NCI-H187 (cell line): Measurements from ENCODE around the gene PPIC.

Experiments
- DNase-seq, 2 experiments: peaks; one replicate each; lab custom pipeline; 2025; lab: John Stamatoyannopoulos, UW

The PPIC gene

GRCh38 chr5:123036391-123037103 lies at the start of gene PPIC:
TSS of gene PPIC (minus strand) at chr5:123036725. CDS start at chr5:123036625, 100 bp downstream.
- no peak for DNase-seq

- DNase-seq, result no peak
Measured at GRCh38 chr5:123085638-123086286, 49.2 kb upstream of the PPIC start.

DNA sequence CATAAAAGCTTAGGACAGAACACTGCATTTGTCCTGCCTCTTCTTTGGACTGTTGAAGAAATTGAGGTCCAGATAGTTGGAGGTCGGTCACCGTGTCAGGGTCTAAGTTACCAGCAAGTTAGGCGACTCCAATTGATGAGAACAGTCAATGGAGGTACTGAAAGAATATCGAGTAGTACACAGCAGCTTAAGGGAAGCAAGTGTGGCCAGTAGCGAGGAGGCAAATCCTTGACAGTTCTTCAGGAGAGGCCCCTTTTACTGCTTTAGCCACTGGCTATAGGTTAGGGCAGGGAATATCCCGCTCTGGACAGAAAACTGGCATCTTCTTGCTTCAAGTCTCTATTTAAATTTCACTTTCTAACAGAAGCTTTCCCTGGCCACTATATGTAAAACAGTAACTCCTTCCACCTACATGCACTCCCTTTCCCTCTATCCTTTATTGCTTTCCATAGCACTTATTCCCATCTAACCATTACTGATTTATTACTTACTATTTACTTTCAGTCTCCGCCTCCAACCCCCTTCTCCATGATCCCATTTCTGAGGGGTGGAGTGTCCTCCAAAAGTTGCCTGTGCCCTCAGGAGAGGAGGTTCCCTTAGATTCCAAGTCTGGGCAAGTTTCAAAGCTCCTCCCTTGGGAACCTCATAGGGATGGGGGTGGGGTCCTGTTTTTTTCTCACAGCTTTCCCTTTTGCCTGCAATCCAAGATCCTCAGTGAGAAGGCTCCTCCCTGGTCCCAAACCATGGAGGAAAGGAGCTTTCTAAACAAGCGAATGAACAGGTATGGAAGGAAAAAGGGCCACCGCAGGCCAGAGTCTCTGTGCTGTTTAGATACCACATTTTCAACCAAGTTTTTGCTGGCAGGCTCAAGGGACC lies 48.4 kb upstream of the PPIC start:
- no peak for DNase-seq

DNA sequence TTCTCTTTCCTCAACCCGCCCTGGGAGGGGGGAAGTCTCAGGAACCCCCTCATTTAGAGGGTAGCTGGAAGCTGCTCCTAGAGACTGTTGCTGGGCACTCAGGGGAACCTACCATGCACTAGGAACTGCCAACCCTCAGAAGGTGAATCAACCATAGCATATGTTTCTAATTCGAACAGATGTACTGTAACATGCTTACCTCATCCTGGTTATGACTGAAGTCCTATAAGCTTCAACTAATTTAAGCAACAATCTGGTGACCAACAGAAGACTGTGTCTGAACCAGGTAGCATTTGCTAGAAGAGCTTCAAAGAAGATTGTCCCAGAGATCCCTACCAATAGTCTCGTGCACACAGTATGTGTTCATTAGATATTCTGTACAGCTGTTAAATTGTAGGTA lies 46.8 kb upstream of the PPIC start:
- no peak for DNase-seq

DNA sequence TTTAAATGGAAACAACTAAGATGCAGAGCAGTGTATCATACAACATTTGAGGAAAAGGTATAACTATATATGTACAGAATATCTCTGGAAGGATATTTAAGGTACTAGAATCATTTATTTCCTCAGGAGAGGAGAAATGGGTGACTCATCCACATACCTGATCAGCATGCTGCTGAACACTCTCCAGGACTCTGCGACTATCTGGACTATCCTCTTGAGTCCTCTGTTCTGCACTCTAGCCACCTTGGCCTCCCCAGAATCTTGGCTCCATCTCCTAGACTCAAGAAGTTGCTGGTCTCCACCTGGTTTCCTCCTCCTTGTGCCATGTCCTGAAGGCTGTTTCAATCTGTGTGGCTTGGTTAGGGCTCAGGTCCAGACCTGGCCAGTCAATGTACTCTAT lies 43.7 kb upstream of the PPIC start:
- DNase-seq, result no peak

- DNase-seq, result no peak
Measured at GRCh38 chr5:123075521-123076163, 39.1 kb upstream of the PPIC start.

DNA sequence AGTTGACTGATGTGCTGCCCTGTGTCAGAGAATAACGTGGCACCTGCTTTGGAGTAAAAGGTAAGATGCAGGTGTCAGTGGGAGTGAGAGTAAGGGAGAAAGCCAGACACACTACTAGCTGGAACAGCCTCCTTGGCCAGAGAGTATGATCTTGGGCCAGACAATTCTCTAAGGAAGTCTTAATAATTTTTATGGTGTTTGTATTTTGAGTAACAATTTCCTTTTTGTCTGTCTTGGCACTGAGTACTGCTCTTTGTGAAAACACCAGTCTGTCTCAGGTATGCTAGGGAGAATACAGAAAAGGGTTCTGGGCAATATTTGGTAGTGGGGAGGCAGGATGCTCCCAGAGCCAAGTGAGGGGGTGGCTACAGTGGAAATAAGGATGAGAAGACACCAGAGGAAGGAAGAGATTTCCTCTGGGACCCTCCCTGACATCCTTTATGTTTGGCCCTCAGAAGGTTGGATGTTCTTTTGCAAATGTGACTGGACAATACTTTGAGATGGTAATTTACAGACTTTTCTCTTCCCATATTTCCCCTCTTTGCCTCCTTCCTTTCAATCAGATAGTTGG lies 31.9 kb upstream of the PPIC start:
- DNase-seq, result no peak

GRCh38 chr5:123066016-123066415 lies 29.5 kb upstream of the PPIC start:
- no peak for DNase-seq

DNA sequence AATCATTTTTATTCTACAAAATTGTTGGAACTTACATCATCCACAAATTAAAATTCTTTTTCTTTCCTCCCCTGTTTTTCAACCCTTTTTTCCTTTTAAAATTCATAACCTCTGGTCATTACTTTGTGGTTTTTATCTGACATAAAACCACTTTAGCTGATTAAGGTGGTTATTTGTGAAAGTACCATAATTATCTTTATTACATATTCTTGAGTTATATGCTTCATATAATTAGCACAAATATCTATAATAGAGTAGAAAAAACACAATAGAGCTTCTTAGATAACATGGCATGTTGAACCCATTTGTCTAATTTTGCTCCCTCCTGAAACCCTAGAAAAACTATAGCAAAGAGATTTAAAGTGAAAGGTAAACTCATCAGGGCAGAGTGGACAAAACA lies 22.9 kb upstream of the PPIC start:
- no peak for DNase-seq

DNA sequence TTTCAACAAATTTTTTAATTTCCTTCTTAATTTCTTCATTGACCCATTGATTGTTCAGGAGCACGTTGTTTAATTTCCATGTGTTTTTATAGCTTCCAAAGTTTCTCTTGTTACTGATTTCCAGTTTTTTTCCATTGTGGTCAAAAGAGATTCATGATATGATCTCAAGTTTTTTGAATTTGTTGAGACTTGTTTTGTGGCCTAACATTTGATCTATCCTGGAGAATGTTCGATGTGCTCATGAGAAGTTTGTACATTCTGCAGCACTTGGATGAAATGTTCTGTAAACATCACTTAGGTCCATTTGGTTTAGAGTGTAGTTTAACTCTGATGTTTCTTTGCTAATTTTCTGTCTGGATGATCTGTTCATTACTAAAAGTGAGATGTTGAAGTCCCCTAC lies 14.7 kb upstream of the PPIC start:
- no peak for DNase-seq

- no peak for DNase-seq
Measured at GRCh38 chr5:123047706-123048105, 11.2 kb upstream of the PPIC start.

- no peak for DNase-seq
Measured at GRCh38 chr5:123046222-123046621, 9.7 kb upstream of the PPIC start.

DNA sequence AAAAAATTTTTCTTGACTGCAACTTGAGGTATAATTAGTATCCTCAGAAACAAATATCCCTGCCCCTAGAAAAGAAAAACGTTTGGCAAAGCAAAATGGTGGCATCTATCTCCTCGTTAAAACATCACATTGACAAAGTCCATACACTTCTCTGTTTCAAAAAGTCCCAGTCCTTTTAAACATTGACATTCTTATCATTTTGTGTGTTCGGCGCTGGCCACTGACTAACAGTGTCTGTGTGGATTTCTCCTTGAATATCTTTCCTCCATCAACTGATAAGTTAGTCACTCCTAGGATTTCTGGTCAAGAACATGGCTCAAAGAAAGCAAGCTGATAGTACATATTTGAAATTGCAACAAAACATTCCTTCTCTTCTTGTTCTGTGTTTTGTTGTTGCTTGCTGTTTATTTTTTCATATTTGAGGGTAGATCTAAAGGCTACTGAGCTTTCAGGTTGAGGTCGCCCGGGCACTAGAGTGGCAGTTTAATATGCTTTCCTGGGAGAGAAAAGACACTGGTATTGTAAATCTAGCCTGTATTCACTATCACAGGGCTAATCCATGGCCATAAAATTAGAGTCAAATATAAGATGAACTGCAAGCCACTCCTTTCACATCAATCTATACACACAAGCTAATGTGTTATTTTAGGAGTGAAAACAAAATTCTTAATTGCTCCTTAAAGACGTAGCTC lies 8.5 kb upstream of the PPIC start:
- no peak for DNase-seq

GRCh38 chr5:123039673-123040072 lies 3.1 kb upstream of the PPIC start:
- no peak for DNase-seq

- no peak for DNase-seq
Measured at GRCh38 chr5:123037104-123037418, 536 bp upstream of the PPIC start.

- no peak for DNase-seq
Measured at GRCh38 chr5:123035918-123036390, 571 bp downstream of the PPIC start.

DNA sequence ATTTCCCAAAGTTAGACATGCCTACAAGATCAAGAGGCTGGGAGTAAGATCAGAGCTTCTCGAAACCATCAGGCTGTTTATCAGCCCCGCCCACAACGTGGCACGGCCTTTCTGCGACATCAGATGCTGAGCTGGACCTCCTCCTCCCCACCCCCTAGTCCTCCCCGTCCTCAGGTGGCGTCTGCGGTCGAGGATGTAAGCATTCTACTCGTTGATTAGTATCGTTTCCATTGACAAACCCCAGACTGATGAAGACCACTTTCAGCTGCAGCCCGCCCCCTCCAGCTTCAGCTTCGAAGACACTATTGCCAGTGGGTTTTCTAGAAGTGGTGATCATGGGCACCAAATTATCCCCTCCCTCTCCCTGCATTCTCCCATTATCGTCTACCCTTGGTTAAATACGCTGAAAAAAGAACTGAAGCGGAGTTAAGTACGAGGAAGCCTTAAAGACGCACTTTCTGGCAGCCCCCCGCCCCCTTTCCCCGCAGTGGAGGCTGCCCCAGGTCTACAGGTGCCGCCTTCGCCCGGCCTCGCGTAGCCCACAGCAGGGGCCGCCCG lies 1.1 kb downstream of the PPIC start:
- DNase-seq, result peak in 1 of 2 experiments; percentile 11

- no peak for DNase-seq
Measured at GRCh38 chr5:123033157-123033671, 3.3 kb downstream of the PPIC start.

- DNase-seq, result no peak
Measured at GRCh38 chr5:123028222-123028621, 8.3 kb downstream of the PPIC start.

DNA sequence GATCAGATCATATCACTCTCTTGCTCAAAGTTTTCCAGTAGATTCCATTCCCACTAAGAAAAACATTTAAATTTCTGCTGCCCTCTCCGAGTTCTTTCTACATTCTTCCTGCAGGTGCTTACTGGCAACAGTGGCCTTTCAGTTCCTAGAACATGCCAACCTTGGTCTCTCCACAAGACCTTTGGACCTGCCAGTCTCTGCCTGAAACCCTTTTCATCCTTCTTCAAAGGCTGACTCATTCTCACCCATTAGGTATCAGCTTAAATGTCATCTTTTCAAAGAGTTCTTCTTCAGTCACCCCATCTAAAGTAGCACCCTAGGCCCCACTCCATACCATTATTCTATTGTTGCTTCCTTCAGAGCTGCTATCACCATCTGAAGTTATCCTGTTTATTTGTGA lies 21.8 kb downstream of the PPIC start:
- DNase-seq, result no peak

DNA sequence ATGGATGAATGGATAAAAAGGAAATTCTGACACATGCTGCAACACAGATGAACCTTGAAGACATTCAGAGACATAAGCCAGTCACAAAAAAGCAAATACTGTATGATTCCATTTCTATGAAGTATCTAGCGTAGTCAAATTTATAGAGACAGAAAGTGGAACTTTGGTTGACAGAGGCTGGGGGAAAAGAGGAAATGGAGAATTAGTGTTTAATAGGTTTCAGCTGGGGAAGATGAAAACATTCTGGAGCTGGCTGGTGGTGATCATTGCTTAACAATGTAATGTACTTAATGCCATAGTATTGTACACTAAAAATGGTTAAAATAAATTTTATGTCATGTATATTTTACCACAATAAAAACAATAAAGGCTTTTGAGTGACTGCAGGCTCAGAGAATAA lies 24.2 kb downstream of the PPIC start:
- no peak for DNase-seq
